GM23338 (cell line): ENCODE data around the gene S100A7A. TPM values are rescaled to one million over a fixed set of nuclear protein-coding genes. Genes with fewer than 3 reads are reported as not detected.
"Not testable (repeated sequence)": the region's sequence is repeated elsewhere in the genome, so short reads cannot be mapped to it uniquely, and the experiment has no call there.

Experiments
- ATAC-seq: fragments of 200-7000 bp; cut with Tn5 transposase; 3 replicates; pipeline ENCODE4 v1.9.1; 2020
- DNase-seq: peaks from one replicate; pipeline ENCODE4 v3.0.0-alpha.2; 2015; ENCODE audit warnings: low spot score
- H2AFZ ChIP-seq: fragments of 200-600 bp; sonication (generic); 2 replicates; pipeline ENCODE4 v1.8.0; 2016; ENCODE audit warnings: antibody characterized with exemption, mild to moderate bottlenecking, moderate library complexity
- H3F3A ChIP-seq: fragments of 200-600 bp; sonication (generic); replicated peaks from 2 replicates; pipeline ENCODE4 v1.8.0; 2017; ENCODE audit warnings: antibody characterized with exemption, mixed run types, low read depth
- H3K27ac ChIP-seq: fragments of 200-600 bp; sonication (generic); 2 replicates; pipeline ENCODE4 v1.6.1; 2016; ENCODE audit warnings: low read depth
- H3K27me3 ChIP-seq: fragments of 200-600 bp; sonication (generic); 2 replicates; pipeline ENCODE4 v1.8.0; 2016; ENCODE audit warnings: mild to moderate bottlenecking, mixed run types, moderate library complexity; ENCODE audit not compliant: insufficient read depth
- H3K36me3 ChIP-seq: fragments of 200-600 bp; sonication (generic); 2 replicates; pipeline ENCODE4 v1.8.0; 2016; ENCODE audit warnings: mild to moderate bottlenecking; ENCODE audit not compliant: insufficient read depth
- H3K4me1 ChIP-seq: fragments of 200-600 bp; sonication (generic); 2 replicates; pipeline ENCODE4 v1.8.0; 2016; ENCODE audit warnings: mild to moderate bottlenecking, moderate library complexity; ENCODE audit not compliant: insufficient read depth
- H3K4me2 ChIP-seq: fragments of 200-600 bp; sonication (generic); 2 replicates; pipeline ENCODE4 v1.7.1; 2017; ENCODE audit warnings: mixed run types
- H3K4me3 ChIP-seq: fragments of 200-600 bp; sonication (generic); 2 replicates; pipeline ENCODE4 v1.6.1; 2016; ENCODE audit warnings: mixed run types
- H3K79me2 ChIP-seq: fragments of 200-600 bp; sonication (generic); replicated peaks from 2 replicates; pipeline ENCODE4 v1.8.0; 2017; ENCODE audit warnings: mild to moderate bottlenecking; ENCODE audit not compliant: insufficient read depth
- H3K9me2 ChIP-seq: fragments of 200-600 bp; sonication (generic); 2 replicates; pipeline ENCODE4 v1.8.0; 2017; ENCODE audit not compliant: insufficient read depth
- H4K20me1 ChIP-seq: fragments of 200-600 bp; sonication (generic); replicated peaks from 2 replicates; pipeline ENCODE4 v1.8.0; 2017; ENCODE audit warnings: mild to moderate bottlenecking; ENCODE audit not compliant: insufficient read depth
- H3K27ac Mint-ChIP-seq: 2 replicates; pipeline ENCODE4 v1.8.0; 2020; ENCODE audit warnings: inconsistent platforms, mild to moderate bottlenecking, moderate library complexity, mixed read lengths
- H3K27me3 Mint-ChIP-seq: 3 replicates; pipeline ENCODE4 v1.8.0; 2022; ENCODE audit warnings: low read depth, mild to moderate bottlenecking, moderate library complexity, mixed read lengths, inconsistent platforms; ENCODE audit not compliant: insufficient read depth, poor library complexity
- H3K36me3 Mint-ChIP-seq: 3 replicates; pipeline ENCODE4 v1.8.0; 2021; ENCODE audit warnings: low read depth, mild to moderate bottlenecking, inconsistent platforms, moderate library complexity, mixed read lengths
- H3K4me1 Mint-ChIP-seq: 3 replicates; pipeline ENCODE4 v1.8.0; 2020; ENCODE audit warnings: mild to moderate bottlenecking, inconsistent platforms, mixed read lengths
- H3K4me3 Mint-ChIP-seq: 3 replicates; pipeline ENCODE4 v1.8.0; 2021; ENCODE audit warnings: moderate library complexity, mild to moderate bottlenecking, inconsistent platforms, mixed read lengths
- H3K9me3 Mint-ChIP-seq: 3 replicates; pipeline ENCODE4 v1.8.0; 2020; ENCODE audit warnings: moderate library complexity, mild to moderate bottlenecking, inconsistent platforms, mixed read lengths
- CREB1 ChIP-seq: fragments of 250-450 bp; sonication (Bioruptor Pico); IDR thresholded peaks from 2 replicates; pipeline ENCODE4 v1.5.0; 2020; ENCODE audit warnings: low read depth, mild to moderate bottlenecking, moderate library complexity
- EZH2phosphoT487 ChIP-seq: fragments of 200-600 bp; sonication (generic); IDR thresholded peaks from one replicate; pipeline ENCODE4 v1.8.1; 2018; ENCODE audit warnings: antibody characterized with exemption; ENCODE audit not compliant: unreplicated experiment
- JUNB ChIP-seq: IDR thresholded peaks from one replicate; pipeline ENCODE4 v1.6.1; 2016; ENCODE audit warnings: antibody characterized with exemption; ENCODE audit not compliant: unreplicated experiment
- NANOG ChIP-seq: IDR thresholded peaks from 2 replicates; pipeline ENCODE4 v1.6.1; 2016; ENCODE audit warnings: antibody characterized with exemption, borderline replicate concordance
- STAT1 ChIP-seq: IDR thresholded peaks from one replicate; pipeline ENCODE4 v1.6.1; 2016; ENCODE audit warnings: antibody characterized with exemption; ENCODE audit not compliant: unreplicated experiment
- ZNF331 ChIP-seq: fragments of 250-450 bp; sonication (Bioruptor Pico); IDR thresholded peaks from 2 replicates; pipeline ENCODE4 v1.5.0; 2020; ENCODE audit warnings: low read depth, mild to moderate bottlenecking, moderate library complexity
- polyA plus RNA-seq: library from polyadenylated mRNA; unstranded; fragments of >200 nt; fragmentation: Nextera tagmentation; extraction: Ambion mirVana; gene quantifications from 2 replicates; pipeline ENCODE4 v1.2.1, GENCODE V29; 2016
- total RNA-seq: library from RNA; depleted of rRNA; stranded (reverse); fragments of >200 nt; shearing (Covaris generic); gene quantifications from 2 replicates; pipeline ENCODE4 v1.2.3, GENCODE V29; 2014
- TF ChIP-seq, protein P1 (sequence below): fragments of 250-450 bp; sonication (Bioruptor Pico); IDR thresholded peaks from 2 replicates; pipeline ENCODE4 v1.5.0; 2020; ENCODE audit warnings: mild to moderate bottlenecking, moderate library complexity
- TF ChIP-seq, protein P2 (sequence below): IDR thresholded peaks from 2 replicates; pipeline ENCODE4 v1.6.1; 2016; ENCODE audit warnings: antibody characterized with exemption

Gene S100A7A
- total and polyA plus RNA-seq, 2 experiments from 2014 or later = not detected

DNA sequence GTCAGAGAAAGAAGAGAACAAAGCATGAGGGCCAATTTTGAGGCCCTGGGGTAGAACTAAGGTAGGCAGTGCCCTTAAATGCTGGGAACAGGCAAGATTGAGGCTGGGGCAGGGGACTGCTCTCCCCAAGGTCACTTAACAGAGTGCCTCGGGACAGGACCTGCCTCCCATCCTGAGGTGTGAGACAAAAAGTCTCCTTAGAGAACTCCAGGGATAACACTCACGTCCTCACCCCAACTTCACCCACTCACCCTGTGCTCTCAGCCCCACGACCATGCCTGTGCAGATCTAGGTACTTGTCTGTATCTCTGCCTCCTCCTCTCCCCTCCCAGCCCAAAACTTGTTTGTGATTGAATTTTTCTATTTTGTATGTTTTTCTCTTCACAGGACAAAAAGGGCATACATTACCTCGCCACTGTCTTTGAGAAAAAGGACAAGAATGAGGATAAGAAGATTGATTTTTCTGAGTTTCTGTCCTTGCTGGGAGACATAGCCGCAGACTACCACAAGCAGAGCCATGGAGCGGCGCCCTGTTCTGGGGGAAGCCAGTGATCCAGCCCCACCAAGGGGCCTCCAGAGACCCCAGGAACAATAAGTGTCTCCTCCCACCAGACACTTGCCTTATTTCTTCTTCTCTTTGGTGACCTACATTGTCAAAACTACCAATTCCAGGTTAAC lies 2.6 kb downstream of the S100A7A start:
- ATAC-seq, H3K27ac ChIP-seq, H3K36me3 ChIP-seq, H3K36me3 Mint-ChIP-seq, H3K27me3 ChIP-seq, DNase-seq, H4K20me1 ChIP-seq, H3K4me2 ChIP-seq, H3K4me1 ChIP-seq, H3K79me2 ChIP-seq, H3K9me2 ChIP-seq, H3K4me3 Mint-ChIP-seq, H3F3A ChIP-seq, H3K27ac Mint-ChIP-seq, H3K4me1 Mint-ChIP-seq, H3K9me3 Mint-ChIP-seq, H2AFZ ChIP-seq, H3K27me3 Mint-ChIP-seq, H3K4me3 ChIP-seq: not testable (repeated sequence)

DNA sequence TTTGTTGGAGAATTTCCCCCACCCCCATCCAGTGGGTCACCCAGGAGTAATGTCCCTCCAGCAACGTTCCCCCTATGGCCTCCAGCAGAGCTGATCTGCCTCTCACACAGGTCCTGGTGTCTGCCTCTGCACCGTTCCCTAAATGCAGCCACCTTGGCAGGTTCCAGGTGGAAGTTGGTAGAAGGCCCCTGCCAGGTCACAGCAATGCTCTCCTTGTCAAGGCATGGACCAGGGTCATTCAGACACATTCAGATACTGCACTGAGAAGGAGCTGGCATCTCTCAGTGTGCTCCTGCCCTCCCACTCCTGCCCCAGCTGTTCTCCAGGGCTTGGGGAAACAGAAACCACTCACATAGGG lies 3.1 kb downstream of the S100A7A start:
- H3K27me3 Mint-ChIP-seq, H3K4me2 ChIP-seq, H3K9me3 Mint-ChIP-seq, ATAC-seq, H3K36me3 Mint-ChIP-seq, H3K27ac ChIP-seq, H3K4me1 Mint-ChIP-seq, H3K4me1 ChIP-seq, H4K20me1 ChIP-seq, H3K4me3 Mint-ChIP-seq, H3K27me3 ChIP-seq, H3K79me2 ChIP-seq, H3K36me3 ChIP-seq, H3F3A ChIP-seq, H3K4me3 ChIP-seq, DNase-seq, H2AFZ ChIP-seq, H3K27ac Mint-ChIP-seq, H3K9me2 ChIP-seq: not testable (repeated sequence)

DNA sequence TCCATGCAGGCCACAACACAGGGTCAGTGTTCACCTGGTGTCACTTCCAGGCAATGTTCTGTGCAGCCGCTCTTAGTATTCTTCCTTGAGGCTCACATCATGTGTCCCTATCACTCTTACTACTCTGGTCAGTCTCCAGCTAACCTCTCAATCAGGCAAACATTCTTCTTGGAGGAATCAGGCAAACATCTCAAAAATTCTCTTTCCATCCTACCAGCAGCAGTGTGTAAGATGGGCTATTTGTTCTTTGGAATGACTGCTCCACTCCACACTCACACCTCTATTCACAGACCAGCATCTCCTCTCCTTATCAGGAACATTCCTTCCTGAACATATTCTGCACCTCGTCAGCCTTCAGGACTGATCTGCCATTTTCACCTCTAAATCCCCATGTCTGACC lies 4.0 kb downstream of the S100A7A start:
- H3K36me3 ChIP-seq = no peaks in the 10 kb centered on the region
- H3F3A ChIP-seq = no peaks in the 10 kb centered on the region
- no peak overlapping the region for H3K4me3 Mint-ChIP-seq
- peaks cover 4% of the 10 kb centered on the region for H3K27me3 Mint-ChIP-seq
- DNase-seq = no peak
- H3K4me3 ChIP-seq = no peak overlapping the region
- no peaks in the 10 kb centered on the region; the same call in 2 of the 3 replicates for H3K4me1 Mint-ChIP-seq
- no peak overlapping the region for H3K27ac ChIP-seq
- no peak overlapping the region for H3K4me2 ChIP-seq
- no peak for TF ChIP-seq JUNB
- TF ChIP-seq EZH2phosphoT487 = no peak
- no peak for TF ChIP-seq CREB1
- no peak for TF ChIP-seq STAT1
- TF ChIP-seq, protein P1, sequence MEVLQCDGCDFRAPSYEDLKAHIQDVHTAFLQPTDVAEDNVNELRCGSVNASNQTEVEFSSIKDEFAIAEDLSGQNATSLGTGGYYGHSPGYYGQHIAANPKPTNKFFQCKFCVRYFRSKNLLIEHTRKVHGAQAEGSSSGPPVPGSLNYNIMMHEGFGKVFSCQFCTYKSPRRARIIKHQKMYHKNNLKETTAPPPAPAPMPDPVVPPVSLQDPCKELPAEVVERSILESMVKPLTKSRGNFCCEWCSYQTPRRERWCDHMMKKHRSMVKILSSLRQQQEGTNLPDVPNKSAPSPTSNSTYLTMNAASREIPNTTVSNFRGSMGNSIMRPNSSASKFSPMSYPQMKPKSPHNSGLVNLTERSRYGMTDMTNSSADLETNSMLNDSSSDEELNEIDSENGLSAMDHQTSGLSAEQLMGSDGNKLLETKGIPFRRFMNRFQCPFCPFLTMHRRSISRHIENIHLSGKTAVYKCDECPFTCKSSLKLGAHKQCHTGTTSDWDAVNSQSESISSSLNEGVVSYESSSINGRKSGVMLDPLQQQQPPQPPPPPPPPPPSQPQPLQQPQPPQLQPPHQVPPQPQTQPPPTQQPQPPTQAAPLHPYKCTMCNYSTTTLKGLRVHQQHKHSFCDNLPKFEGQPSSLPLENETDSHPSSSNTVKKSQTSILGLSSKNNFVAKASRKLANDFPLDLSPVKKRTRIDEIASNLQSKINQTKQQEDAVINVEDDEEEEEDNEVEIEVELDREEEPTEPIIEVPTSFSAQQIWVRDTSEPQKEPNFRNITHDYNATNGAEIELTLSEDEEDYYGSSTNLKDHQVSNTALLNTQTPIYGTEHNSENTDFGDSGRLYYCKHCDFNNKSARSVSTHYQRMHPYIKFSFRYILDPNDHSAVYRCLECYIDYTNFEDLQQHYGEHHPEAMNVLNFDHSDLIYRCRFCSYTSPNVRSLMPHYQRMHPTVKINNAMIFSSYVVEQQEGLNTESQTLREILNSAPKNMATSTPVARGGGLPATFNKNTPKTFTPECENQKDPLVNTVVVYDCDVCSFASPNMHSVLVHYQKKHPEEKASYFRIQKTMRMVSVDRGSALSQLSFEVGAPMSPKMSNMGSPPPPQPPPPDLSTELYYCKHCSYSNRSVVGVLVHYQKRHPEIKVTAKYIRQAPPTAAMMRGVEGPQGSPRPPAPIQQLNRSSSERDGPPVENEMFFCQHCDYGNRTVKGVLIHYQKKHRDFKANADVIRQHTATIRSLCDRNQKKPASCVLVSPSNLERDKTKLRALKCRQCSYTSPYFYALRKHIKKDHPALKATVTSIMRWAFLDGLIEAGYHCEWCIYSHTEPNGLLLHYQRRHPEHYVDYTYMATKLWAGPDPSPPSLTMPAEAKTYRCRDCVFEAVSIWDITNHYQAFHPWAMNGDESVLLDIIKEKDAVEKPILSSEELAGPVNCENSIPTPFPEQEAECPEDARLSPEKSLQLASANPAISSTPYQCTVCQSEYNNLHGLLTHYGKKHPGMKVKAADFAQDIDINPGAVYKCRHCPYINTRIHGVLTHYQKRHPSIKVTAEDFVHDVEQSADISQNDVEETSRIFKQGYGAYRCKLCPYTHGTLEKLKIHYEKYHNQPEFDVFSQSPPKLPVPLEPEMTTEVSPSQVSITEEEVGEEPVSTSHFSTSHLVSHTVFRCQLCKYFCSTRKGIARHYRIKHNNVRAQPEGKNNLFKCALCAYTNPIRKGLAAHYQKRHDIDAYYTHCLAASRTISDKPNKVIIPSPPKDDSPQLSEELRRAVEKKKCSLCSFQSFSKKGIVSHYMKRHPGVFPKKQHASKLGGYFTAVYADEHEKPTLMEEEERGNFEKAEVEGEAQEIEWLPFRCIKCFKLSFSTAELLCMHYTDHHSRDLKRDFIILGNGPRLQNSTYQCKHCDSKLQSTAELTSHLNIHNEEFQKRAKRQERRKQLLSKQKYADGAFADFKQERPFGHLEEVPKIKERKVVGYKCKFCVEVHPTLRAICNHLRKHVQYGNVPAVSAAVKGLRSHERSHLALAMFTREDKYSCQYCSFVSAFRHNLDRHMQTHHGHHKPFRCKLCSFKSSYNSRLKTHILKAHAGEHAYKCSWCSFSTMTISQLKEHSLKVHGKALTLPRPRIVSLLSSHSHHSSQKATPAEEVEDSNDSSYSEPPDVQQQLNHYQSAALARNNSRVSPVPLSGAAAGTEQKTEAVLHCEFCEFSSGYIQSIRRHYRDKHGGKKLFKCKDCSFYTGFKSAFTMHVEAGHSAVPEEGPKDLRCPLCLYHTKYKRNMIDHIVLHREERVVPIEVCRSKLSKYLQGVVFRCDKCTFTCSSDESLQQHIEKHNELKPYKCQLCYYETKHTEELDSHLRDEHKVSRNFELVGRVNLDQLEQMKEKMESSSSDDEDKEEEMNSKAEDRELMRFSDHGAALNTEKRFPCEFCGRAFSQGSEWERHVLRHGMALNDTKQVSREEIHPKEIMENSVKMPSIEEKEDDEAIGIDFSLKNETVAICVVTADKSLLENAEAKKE (CRISPR knock-in tag) = no peak
- no peak for TF ChIP-seq ZNF331
- TF ChIP-seq, protein P2, sequence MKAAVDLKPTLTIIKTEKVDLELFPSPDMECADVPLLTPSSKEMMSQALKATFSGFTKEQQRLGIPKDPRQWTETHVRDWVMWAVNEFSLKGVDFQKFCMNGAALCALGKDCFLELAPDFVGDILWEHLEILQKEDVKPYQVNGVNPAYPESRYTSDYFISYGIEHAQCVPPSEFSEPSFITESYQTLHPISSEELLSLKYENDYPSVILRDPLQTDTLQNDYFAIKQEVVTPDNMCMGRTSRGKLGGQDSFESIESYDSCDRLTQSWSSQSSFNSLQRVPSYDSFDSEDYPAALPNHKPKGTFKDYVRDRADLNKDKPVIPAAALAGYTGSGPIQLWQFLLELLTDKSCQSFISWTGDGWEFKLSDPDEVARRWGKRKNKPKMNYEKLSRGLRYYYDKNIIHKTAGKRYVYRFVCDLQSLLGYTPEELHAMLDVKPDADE = no peak
- TF ChIP-seq NANOG = no peak
- H3K9me2 ChIP-seq = no peaks in the 10 kb centered on the region
- H3K27ac Mint-ChIP-seq = no peak overlapping the region
- H3K9me3 Mint-ChIP-seq = 0 out of 3 replicates have a peak, but pooled peaks cover 3% of the 10 kb centered on the region
- no peak for ATAC-seq
- no peaks in the 10 kb centered on the region; the same call in 2 of the 3 replicates for H3K36me3 Mint-ChIP-seq
- no peaks in the 10 kb centered on the region for H3K27me3 ChIP-seq
- H2AFZ ChIP-seq = no peak overlapping the region
- no peaks in the 10 kb centered on the region for H3K79me2 ChIP-seq
- no peaks in the 10 kb centered on the region for H3K4me1 ChIP-seq
- H4K20me1 ChIP-seq = no peaks in the 10 kb centered on the region
